SH-SY5Y (cell line): ENCODE results near the gene TERC.

Experiments
- GATA2 ChIP-seq: IDR thresholded peaks from 2 replicates; pipeline ENCODE4 v1.6.1; 2011; ENCODE audit warnings: mild to moderate bottlenecking, low read depth, low read length
- GATA3 ChIP-seq: IDR thresholded peaks from 2 replicates; pipeline ENCODE4 v1.6.1; 2011; ENCODE audit warnings: low read depth, mild to moderate bottlenecking, low read length, moderate library complexity

GRCh38 chr3:169760479-169760878, 4.4 kb downstream of the TERC start:
- no peak for TF ChIP-seq GATA2
- no peak for TF ChIP-seq GATA3
